ENCODE results near the gene TSPEAR. TPM values are rescaled to one million over a fixed set of nuclear protein-coding genes. Genes with fewer than 3 reads are reported as not detected.

Gene TSPEAR
- total and polyA plus RNA-seq, 8 donors, result 0.05 to 0.29 (median 0.12) TPM; not detected in 4

DNA sequence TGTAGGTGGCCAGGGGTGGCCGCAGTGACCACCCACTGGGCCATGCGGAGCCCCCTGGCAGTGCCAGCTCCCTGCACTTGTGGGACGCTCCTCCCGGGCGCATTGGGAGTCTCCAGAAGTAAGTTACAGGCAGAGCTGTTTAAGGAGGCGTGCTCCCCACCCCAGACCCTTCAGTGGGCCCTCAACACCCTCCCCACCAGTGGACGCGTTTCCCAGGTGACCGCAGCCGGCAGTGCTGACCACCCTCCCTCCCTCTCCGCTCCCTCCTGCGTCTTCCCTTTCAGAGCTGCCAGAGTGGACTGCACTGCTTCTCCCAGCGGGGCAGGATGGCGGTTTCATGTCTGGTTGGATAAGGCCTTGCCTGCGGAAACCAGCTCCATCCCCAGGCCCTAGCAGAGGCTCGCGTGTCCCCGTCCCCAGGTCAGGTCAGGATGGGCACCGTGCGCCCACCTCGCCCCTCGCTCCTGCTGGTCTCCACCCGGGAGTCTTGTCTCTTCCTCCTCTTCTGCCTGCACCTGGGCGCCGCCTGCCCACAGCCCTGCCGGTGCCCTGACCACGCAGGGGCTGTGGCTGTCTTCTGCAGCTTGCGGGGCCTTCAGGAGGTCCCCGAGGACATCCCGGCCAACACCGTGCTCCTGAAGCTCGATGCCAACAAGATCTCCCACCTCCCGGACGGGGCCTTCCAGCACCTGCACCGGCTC is 255.0 kb downstream of the TSPEAR start:
- WGBS, 5 donors, result 69 to 80% (median 77%) methylated on average over 11 to 35 of the region's 35 CpGs
- H3K27ac ChIP-seq, result peak overlapping the region in 2 of 5 donors; percentile 71 to 85
- no peak for TF ChIP-seq POLR2A (IDR thresholded peaks at IDR 0.05)
- TF ChIP-seq POLR2AphosphoS5 (IDR thresholded peaks at IDR 0.05), result no peak
- TF ChIP-seq EP300 (IDR thresholded peaks at IDR 0.05), result no peak
- TF ChIP-seq, protein P1, sequence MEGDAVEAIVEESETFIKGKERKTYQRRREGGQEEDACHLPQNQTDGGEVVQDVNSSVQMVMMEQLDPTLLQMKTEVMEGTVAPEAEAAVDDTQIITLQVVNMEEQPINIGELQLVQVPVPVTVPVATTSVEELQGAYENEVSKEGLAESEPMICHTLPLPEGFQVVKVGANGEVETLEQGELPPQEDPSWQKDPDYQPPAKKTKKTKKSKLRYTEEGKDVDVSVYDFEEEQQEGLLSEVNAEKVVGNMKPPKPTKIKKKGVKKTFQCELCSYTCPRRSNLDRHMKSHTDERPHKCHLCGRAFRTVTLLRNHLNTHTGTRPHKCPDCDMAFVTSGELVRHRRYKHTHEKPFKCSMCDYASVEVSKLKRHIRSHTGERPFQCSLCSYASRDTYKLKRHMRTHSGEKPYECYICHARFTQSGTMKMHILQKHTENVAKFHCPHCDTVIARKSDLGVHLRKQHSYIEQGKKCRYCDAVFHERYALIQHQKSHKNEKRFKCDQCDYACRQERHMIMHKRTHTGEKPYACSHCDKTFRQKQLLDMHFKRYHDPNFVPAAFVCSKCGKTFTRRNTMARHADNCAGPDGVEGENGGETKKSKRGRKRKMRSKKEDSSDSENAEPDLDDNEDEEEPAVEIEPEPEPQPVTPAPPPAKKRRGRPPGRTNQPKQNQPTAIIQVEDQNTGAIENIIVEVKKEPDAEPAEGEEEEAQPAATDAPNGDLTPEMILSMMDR (IDR thresholded peaks at IDR 0.05), result no peak
- peaks cover 6 to 30% (median 25%) of the 10 kb centered on the region in 4 donors for H3K4me1 ChIP-seq
- no peak for DNase-seq
- H3K27me3 ChIP-seq, result no peaks in the 10 kb centered on the region
- H3K36me3 ChIP-seq, result peaks cover 0 to 9% (median 3%) of the 10 kb centered on the region in 4 donors
- peaks cover 0 to 10% (median 8%) of the 10 kb centered on the region in 4 donors for H3K9me3 ChIP-seq
- peak overlapping the region; percentile 72 to 91 (median 84) for H3K4me3 ChIP-seq
- intact Hi-C loops (cut with DNase I; ENCODE audit: low total_unique reads), result no loop called here

- intact Hi-C loops (cut with DNase I; ENCODE audit: low total_unique reads), result no loop called here
- Histone ChIP-seq H3K27me3 (peaks cover 0 to under 1% (median 0%) of the 10 kb centered on the region in 3 donors), H3K4me1 (peaks cover 6 to 30% (median 25%) of the 10 kb centered on the region in 4 donors), H3K4me3 (peak overlapping the region; percentile 72 to 91 (median 84)), H3K9me3 (peaks cover 0 to 10% (median 8%) of the 10 kb centered on the region in 4 donors), H3K27ac (peak overlapping the region in 4 of 5 donors; percentile 56 to 85 (median 73)), H3K36me3 (peaks cover 0 to 9% (median 3%) of the 10 kb centered on the region in 4 donors)
- 0 to 3% (median 1%) methylated on average over 6 to 72 of the region's 72 CpGs for WGBS, 5 donors
- peak; percentile 65 to 71 for DNase-seq
- TF ChIP-seq POLR2AphosphoS5 (IDR thresholded peaks at IDR 0.05) (no peak), EP300 (IDR thresholded peaks at IDR 0.05) (no peak), POLR2A (IDR thresholded peaks at IDR 0.05) (no peak)
- TF ChIP-seq, protein P1 (IDR thresholded peaks at IDR 0.05), result peak in 1 of 7 experiments; percentile 6
Measured at GRCh38 chr21:44455524-44456213, 255.7 kb downstream of the TSPEAR start.

DNA sequence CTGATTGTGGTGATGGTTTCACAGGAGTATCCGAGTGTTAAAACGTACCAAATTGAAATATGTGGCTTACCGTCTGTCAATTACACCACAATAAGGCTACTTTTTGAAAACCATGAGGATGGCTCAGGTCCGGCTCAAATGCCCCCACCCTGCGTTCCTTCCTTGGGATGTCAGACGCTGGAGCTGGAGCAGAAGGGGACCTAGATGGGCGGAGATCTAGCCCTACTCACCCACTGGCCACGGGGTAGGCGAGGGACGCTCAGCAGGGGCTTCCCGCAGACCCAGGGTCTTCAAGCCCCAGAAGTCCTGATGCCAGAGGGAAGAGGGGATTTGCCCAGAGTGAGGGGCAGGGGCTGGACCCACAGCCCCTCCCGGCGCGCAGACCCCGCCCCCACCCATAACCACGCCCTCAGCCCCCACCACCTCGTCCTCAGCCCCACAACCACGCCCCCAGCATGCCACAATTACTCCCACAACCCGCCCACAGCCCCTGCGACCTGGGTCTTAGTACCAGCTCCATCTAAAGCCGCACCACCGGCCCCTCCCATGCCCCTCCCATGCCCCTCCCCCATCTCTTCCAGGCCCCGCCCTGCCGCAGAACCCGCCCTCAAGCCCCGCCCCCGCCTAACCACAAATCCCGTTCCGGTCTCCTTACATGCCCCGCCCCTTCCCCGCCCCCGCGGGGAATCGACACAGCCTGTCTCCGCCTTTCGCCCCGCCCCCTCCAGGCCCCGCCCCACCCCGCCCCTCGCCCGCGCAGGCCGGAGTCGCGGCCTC is 256.4 kb downstream of the TSPEAR start, which contains the start of gene LRRC3:
LRRC3 (plus strand) TSS at position 764 of the 777 bp plus-strand sequence. CDS start 1,135 bp downstream, outside the sequence.
- intact Hi-C loops (cut with DNase I; ENCODE audit: low total_unique reads), result no loop called here
- TF ChIP-seq POLR2A (IDR thresholded peaks at IDR 0.05), result no peak
- peak within 1 kb of the TSS; percentile 72 to 91 (median 84) for H3K4me3 ChIP-seq
- peaks cover 0 to 8% (median 0%) of the 10 kb centered on the region in 3 donors for H3K27me3 ChIP-seq
- H3K9me3 ChIP-seq, result peaks cover 0 to 10% (median 8%) of the 10 kb centered on the region in 4 donors
- peaks cover 6 to 34% (median 25%) of the 10 kb centered on the region in 4 donors for H3K4me1 ChIP-seq
- WGBS, 5 donors, result 6 to 11% (median 10%) methylated on average over 25 to 45 of the region's 45 CpGs
- DNase-seq, result peak; percentile 88 to 94
- peaks cover 0 to 9% (median 3%) of the 10 kb centered on the region in 4 donors for H3K36me3 ChIP-seq
- peak within 1 kb of the TSS in 4 of 5 donors; percentile 56 to 85 (median 73) for H3K27ac ChIP-seq

GRCh38 chr21:44454058-44454457 is 257.3 kb downstream of the TSPEAR start:
- H3K27ac ChIP-seq, result no peak overlapping the region
- 82 to 91% (median 87%) methylated on average over 5 of the region's 5 CpGs for WGBS, 5 donors
- intact Hi-C loops (cut with DNase I; ENCODE audit: low total_unique reads), result no loop called here
- H3K9me3 ChIP-seq, result peaks cover 0 to 10% (median 8%) of the 10 kb centered on the region in 4 donors
- H3K27me3 ChIP-seq, result peaks cover 0 to 14% (median 7%) of the 10 kb centered on the region in 3 donors
- no peak for TF ChIP-seq POLR2AphosphoS5 (IDR thresholded peaks at IDR 0.05)
- peaks cover 6 to 35% (median 25%) of the 10 kb centered on the region in 4 donors for H3K4me1 ChIP-seq
- H3K4me3 ChIP-seq, result no peak overlapping the region
- DNase-seq, result no peak
- peaks cover 0 to 9% (median 3%) of the 10 kb centered on the region in 4 donors for H3K36me3 ChIP-seq
